Measurements from ENCODE around the gene GNA14.

- TF ChIP-seq CTCF (IDR thresholded peaks at IDR 0.05; ENCODE audit: extremely low read depth in 1 of 2, insufficient read depth in 1 of 2, low read depth in 1 of 2, low read length in 2 of 2) (no peak), EZH2 (IDR thresholded peaks at IDR 0.05; ENCODE audit: borderline replicate concordance, low read depth, low read length, severe bottlenecking) (no peak), MAX (IDR thresholded peaks at IDR 0.05; ENCODE audit: insufficient read depth, insufficient read length) (no peak), POLR2A (IDR thresholded peaks at IDR 0.05; ENCODE audit: low read depth, low read length) (no peak)
These were observed 13.5 kb upstream of the GNA14 start for GRCh38 chr9:77661566-77662085.
